Suprapubic skin (tissue), 3 donors: Measurements from ENCODE around the gene ICAM1.

Source experiments
- CTCF ChIP-seq, 2 donors: fragments of 200-600 bp in 1 of 2; fragments of 450-650 bp in 1 of 2; sonication (generic) in 1 of 2; IDR thresholded peaks; one replicate each; pipeline ENCODE4 v1.5.1; 2016 to 2019; ENCODE audit warnings: antibody characterized with exemption in 2 of 2, mild to moderate bottlenecking in 1 of 2, moderate library complexity in 1 of 2
- POLR2AphosphoS5 ChIP-seq, 3 donors: sonication (generic); formaldehyde crosslinking; IDR thresholded peaks; one replicate each; pipeline ENCODE4 v1.6.1; 2017; ENCODE audit warnings: antibody characterized with exemption in 3 of 3

GRCh38 chr19:10317857-10318462, 47.0 kb downstream of the ICAM1 start:
- TF ChIP-seq POLR2AphosphoS5 (IDR thresholded peaks at IDR 0.05): no peak
- no peak for TF ChIP-seq CTCF (IDR thresholded peaks at IDR 0.05)
